ENCODE measurements around the gene TMTC2.

GRCh38 chr12:82655751-82656150 is 31.0 kb upstream of the TMTC2 start:
- TF ChIP-seq EZH2phosphoT487 (IDR thresholded peaks at IDR 0.05; ENCODE audit: insufficient read depth, low read depth) (no peak), EZH2 (IDR thresholded peaks at IDR 0.05; ENCODE audit: insufficient read depth, poor library complexity, severe bottlenecking) (no peak)

Measured in GM23248 (cell line).